GM19328 (cell line): Measurements from ENCODE around the gene UGT2B10.
"Not testable (repeated sequence)": the region's sequence is repeated elsewhere in the genome, so short reads cannot be mapped to it uniquely, and the experiment has no call there.

Experiments
- ATAC-seq: cut with Tn5 transposase; IDR thresholded peaks from one replicate; pipeline ENCODE4 v1.9.1; 2021; ENCODE audit warnings: mild to moderate bottlenecking, moderate library complexity; ENCODE audit not compliant: unreplicated experiment

UGT2B10 gene

GRCh38 chr4:68815617-68816409 is at the start of gene UGT2B10:
TSS of gene UGT2B10 (plus strand) at chr4:68815994. CDS start at chr4:68816020, 26 bp downstream.
- ATAC-seq, result not testable (repeated sequence)

GRCh38 chr4:68771836-68772235 is 44.0 kb upstream of the UGT2B10 start:
- ATAC-seq, result not testable (repeated sequence)

GRCh38 chr4:68773699-68774098 is 42.1 kb upstream of the UGT2B10 start:
- ATAC-seq, result no peak

GRCh38 chr4:68780232-68780631 is 35.6 kb upstream of the UGT2B10 start:
- no peak for ATAC-seq

- ATAC-seq, result no peak
These were observed 18.7 kb upstream of the UGT2B10 start for GRCh38 chr4:68797048-68797447.

- no peak for ATAC-seq
These were observed 18.2 kb upstream of the UGT2B10 start for GRCh38 chr4:68797618-68798017.

GRCh38 chr4:68803013-68803412 is 12.8 kb upstream of the UGT2B10 start:
- ATAC-seq, result no peak

GRCh38 chr4:68808060-68808459 is 7.7 kb upstream of the UGT2B10 start:
- no peak for ATAC-seq

- ATAC-seq, result no peak
These were observed 4.9 kb upstream of the UGT2B10 start for GRCh38 chr4:68810919-68811318.

- not testable (repeated sequence) for ATAC-seq
These were observed 844 bp downstream of the UGT2B10 start for GRCh38 chr4:68816410-68817265.

- no peak for ATAC-seq
These were observed 1.6 kb downstream of the UGT2B10 start for GRCh38 chr4:68817386-68817785.

- not testable (repeated sequence) for ATAC-seq
These were observed 2.3 kb downstream of the UGT2B10 start for GRCh38 chr4:68818030-68818462.

- ATAC-seq, result no peak
These were observed 15.8 kb downstream of the UGT2B10 start for GRCh38 chr4:68831642-68832041.

GRCh38 chr4:68850293-68850692 is 34.5 kb downstream of the UGT2B10 start:
- no peak for ATAC-seq

- no peak for ATAC-seq
These were observed 40.0 kb downstream of the UGT2B10 start for GRCh38 chr4:68855771-68856170.

GRCh38 chr4:68858039-68858438 is 42.2 kb downstream of the UGT2B10 start:
- no peak for ATAC-seq

- ATAC-seq, result no peak
These were observed 43.9 kb downstream of the UGT2B10 start for GRCh38 chr4:68859655-68860054.

GRCh38 chr4:68861057-68861456 is 45.3 kb downstream of the UGT2B10 start:
- ATAC-seq, result no peak

- no peak for ATAC-seq
These were observed 48.8 kb downstream of the UGT2B10 start for GRCh38 chr4:68864438-68865187.

- ATAC-seq, result no peak
These were observed 49.4 kb downstream of the UGT2B10 start for GRCh38 chr4:68865188-68865638.

- no peak for ATAC-seq
These were observed 50.0 kb downstream of the UGT2B10 start for GRCh38 chr4:68865760-68866159.
